ENCODE data around the gene SCFD2.

DNA sequence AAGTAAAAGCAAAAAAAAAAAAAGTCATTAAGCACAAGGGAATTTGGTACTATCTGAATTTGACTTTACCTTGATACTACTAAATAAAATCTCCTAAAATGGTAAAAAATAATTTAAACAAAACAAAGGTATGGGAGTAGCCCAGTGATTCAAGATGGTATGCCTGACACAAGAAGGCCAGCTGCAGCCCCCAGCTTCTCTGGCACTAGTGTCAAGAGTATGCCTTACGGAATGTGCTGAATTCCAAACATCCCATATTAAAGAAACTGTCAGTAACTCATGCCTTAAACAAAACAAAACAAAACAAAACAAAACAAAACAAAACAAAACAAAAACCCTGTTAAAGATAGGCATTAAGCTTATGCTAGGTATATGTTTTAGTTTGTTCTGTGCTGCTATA is 422.9 kb downstream of the SCFD2 start:
- TF ChIP-seq, protein P1, sequence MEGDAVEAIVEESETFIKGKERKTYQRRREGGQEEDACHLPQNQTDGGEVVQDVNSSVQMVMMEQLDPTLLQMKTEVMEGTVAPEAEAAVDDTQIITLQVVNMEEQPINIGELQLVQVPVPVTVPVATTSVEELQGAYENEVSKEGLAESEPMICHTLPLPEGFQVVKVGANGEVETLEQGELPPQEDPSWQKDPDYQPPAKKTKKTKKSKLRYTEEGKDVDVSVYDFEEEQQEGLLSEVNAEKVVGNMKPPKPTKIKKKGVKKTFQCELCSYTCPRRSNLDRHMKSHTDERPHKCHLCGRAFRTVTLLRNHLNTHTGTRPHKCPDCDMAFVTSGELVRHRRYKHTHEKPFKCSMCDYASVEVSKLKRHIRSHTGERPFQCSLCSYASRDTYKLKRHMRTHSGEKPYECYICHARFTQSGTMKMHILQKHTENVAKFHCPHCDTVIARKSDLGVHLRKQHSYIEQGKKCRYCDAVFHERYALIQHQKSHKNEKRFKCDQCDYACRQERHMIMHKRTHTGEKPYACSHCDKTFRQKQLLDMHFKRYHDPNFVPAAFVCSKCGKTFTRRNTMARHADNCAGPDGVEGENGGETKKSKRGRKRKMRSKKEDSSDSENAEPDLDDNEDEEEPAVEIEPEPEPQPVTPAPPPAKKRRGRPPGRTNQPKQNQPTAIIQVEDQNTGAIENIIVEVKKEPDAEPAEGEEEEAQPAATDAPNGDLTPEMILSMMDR (IDR thresholded peaks at IDR 0.05; ENCODE audit: insufficient read depth, low read length) = no peak
- TF ChIP-seq, protein P2, sequence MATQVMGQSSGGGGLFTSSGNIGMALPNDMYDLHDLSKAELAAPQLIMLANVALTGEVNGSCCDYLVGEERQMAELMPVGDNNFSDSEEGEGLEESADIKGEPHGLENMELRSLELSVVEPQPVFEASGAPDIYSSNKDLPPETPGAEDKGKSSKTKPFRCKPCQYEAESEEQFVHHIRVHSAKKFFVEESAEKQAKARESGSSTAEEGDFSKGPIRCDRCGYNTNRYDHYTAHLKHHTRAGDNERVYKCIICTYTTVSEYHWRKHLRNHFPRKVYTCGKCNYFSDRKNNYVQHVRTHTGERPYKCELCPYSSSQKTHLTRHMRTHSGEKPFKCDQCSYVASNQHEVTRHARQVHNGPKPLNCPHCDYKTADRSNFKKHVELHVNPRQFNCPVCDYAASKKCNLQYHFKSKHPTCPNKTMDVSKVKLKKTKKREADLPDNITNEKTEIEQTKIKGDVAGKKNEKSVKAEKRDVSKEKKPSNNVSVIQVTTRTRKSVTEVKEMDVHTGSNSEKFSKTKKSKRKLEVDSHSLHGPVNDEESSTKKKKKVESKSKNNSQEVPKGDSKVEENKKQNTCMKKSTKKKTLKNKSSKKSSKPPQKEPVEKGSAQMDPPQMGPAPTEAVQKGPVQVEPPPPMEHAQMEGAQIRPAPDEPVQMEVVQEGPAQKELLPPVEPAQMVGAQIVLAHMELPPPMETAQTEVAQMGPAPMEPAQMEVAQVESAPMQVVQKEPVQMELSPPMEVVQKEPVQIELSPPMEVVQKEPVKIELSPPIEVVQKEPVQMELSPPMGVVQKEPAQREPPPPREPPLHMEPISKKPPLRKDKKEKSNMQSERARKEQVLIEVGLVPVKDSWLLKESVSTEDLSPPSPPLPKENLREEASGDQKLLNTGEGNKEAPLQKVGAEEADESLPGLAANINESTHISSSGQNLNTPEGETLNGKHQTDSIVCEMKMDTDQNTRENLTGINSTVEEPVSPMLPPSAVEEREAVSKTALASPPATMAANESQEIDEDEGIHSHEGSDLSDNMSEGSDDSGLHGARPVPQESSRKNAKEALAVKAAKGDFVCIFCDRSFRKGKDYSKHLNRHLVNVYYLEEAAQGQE (IDR thresholded peaks at IDR 0.05; ENCODE audit: insufficient replicate concordance, low read depth) = no peak
- no peak for TF ChIP-seq POLR2AphosphoS5 (IDR thresholded peaks at IDR 0.05; ENCODE audit: low read depth)
- TF ChIP-seq SPI1 (IDR thresholded peaks at IDR 0.05; ENCODE audit: borderline replicate concordance, low read depth) = no peak

Data from HL-60 (cell line).